Caco-2 (cell line): Measurements from ENCODE around the gene MIPEP. TPM values are rescaled to one million over a fixed set of nuclear protein-coding genes. Genes with fewer than 3 reads are reported as not detected.

ENCODE experiments used
- BruUV-seq: library from RNA; stranded (reverse); fragments of 400-500 nt; replicated peaks from 2 replicates; lab custom pipeline; 2021; lab: Mats Ljungman, UMichigan
- CTCF ChIA-PET: fragments of 300-600 bp; sonication (Branson Sonifier 250); formaldehyde crosslinking; loops from one replicate; lab custom pipeline; 2022; ENCODE audit warnings: antibody characterized with exemption; lab: Charles Lee
- POLR2A ChIA-PET: fragments of 300-600 bp; sonication (Branson Sonifier 250); formaldehyde crosslinking; loops from one replicate; lab custom pipeline; 2022; ENCODE audit warnings: antibody characterized with exemption; lab: Charles Lee
- DNase-seq, 2 experiments: peaks; one replicate each; pipeline versions ENCODE4 v3.0.0 to v3.0.0-alpha.2; 2020 to 2022
- H3K27me3 ChIP-seq: replicated peaks from 2 replicates; pipeline ENCODE4 v1.6.0; 2011; ENCODE audit warnings: low read length; ENCODE audit not compliant: control insufficient read depth, insufficient read depth
- H3K36me3 ChIP-seq: 2 replicates; pipeline ENCODE4 v1.5.1; 2011; ENCODE audit warnings: low read length; ENCODE audit not compliant: control insufficient read depth, insufficient read depth
- H3K4me1 ChIP-seq: fragments of 250-450 bp; sonication (Bioruptor Pico); 2 replicates; pipeline ENCODE4 v1.5.1; 2020; ENCODE audit warnings: mild to moderate bottlenecking
- H3K4me3 ChIP-seq: 2 replicates; pipeline ENCODE4 v1.5.1; 2011; ENCODE audit warnings: low read depth, mild to moderate bottlenecking, control low read depth, low read length
- H3K9me3 ChIP-seq: fragments of 250-450 bp; sonication (Bioruptor Pico); 2 replicates; pipeline ENCODE4 v1.5.1; 2020; ENCODE audit warnings: mild to moderate bottlenecking, moderate library complexity
- H3K27ac Mint-ChIP-seq: one replicate; pipeline ENCODE4 v1.8.0; 2022; ENCODE audit warnings: mixed read lengths; ENCODE audit not compliant: unreplicated experiment
- H3K27me3 Mint-ChIP-seq: one replicate; pipeline ENCODE4 v1.8.0; 2022; ENCODE audit warnings: mixed read lengths; ENCODE audit not compliant: insufficient read depth, unreplicated experiment
- H3K36me3 Mint-ChIP-seq: one replicate; pipeline ENCODE4 v1.8.0; 2022; ENCODE audit warnings: mild to moderate bottlenecking, mixed read lengths; ENCODE audit not compliant: insufficient read depth, unreplicated experiment
- H3K4me1 Mint-ChIP-seq: one replicate; pipeline ENCODE4 v1.8.0; 2022; ENCODE audit warnings: low read depth, mixed read lengths; ENCODE audit not compliant: unreplicated experiment
- H3K4me3 Mint-ChIP-seq: one replicate; pipeline ENCODE4 v1.8.0; 2022; ENCODE audit warnings: mild to moderate bottlenecking, moderate library complexity, mixed read lengths; ENCODE audit not compliant: unreplicated experiment
- H3K9me3 Mint-ChIP-seq: one replicate; pipeline ENCODE4 v1.8.0; 2022; ENCODE audit warnings: mixed read lengths; ENCODE audit not compliant: unreplicated experiment
- intact Hi-C: fragments of 100-400 bp; cut with micrococcal nuclease; formaldehyde crosslinking; loops from one replicate; pipeline ENCODE4 v1.10.0; 2022; ENCODE audit not compliant: unreplicated experiment
- total RNA-seq: library from RNA; stranded (reverse); gene quantifications from 2 replicates; pipeline ENCODE4 v1.2.3, GENCODE V29; 2022
- TF ChIP-seq, protein P1 (sequence below), 2 experiments: fragments of 200-600 bp in 1 of 2; IDR thresholded peaks; 1 replicate in 1 of 2; 2 replicates in 1 of 2; pipeline versions ENCODE4 v1.5.1 to v1.8.0; 2011 to 2022; ENCODE audit warnings: antibody characterized with exemption in 1 of 2, control low read depth in 1 of 2, inconsistent platforms in 1 of 2, low read depth in 1 of 2, low read length in 1 of 2, mild to moderate bottlenecking in 1 of 2, moderate library complexity in 1 of 2; ENCODE audit not compliant: insufficient read depth in 1 of 2, severe bottlenecking in 1 of 2, unreplicated experiment in 1 of 2

The MIPEP gene
- total RNA-seq, 1 experiment from 2014 or later = 40.6 TPM

GRCh38 chr13:23824371-23824770 lies 64.8 kb downstream of the MIPEP start:
- Mint-ChIP-seq H3K9me3 (peaks cover 11% of the 10 kb centered on the region), H3K27me3 (no peaks in the 10 kb centered on the region), H3K36me3 (no peaks in the 10 kb centered on the region), H3K4me1 (no peaks in the 10 kb centered on the region), H3K4me3 (no peak overlapping the region), H3K27ac (no peak overlapping the region)
- H3K27me3 ChIP-seq = no peaks in the 10 kb centered on the region
- ChIA-PET POLR2A (no interaction called here), CTCF (interaction anchor here (0.6 kb wide), 1 partner anchor 199 kb away, joined by 3 read pairs; no protein-coding TSS in a partner anchor)
- H3K4me3 ChIP-seq = no peak overlapping the region
- no peaks in the 10 kb centered on the region for H3K4me1 ChIP-seq
- TF ChIP-seq, protein P1, sequence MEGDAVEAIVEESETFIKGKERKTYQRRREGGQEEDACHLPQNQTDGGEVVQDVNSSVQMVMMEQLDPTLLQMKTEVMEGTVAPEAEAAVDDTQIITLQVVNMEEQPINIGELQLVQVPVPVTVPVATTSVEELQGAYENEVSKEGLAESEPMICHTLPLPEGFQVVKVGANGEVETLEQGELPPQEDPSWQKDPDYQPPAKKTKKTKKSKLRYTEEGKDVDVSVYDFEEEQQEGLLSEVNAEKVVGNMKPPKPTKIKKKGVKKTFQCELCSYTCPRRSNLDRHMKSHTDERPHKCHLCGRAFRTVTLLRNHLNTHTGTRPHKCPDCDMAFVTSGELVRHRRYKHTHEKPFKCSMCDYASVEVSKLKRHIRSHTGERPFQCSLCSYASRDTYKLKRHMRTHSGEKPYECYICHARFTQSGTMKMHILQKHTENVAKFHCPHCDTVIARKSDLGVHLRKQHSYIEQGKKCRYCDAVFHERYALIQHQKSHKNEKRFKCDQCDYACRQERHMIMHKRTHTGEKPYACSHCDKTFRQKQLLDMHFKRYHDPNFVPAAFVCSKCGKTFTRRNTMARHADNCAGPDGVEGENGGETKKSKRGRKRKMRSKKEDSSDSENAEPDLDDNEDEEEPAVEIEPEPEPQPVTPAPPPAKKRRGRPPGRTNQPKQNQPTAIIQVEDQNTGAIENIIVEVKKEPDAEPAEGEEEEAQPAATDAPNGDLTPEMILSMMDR (IDR thresholded peaks at IDR 0.05; ENCODE audit: insufficient read depth in 1 of 2, low read depth in 1 of 2, low read length in 1 of 2, severe bottlenecking in 1 of 2, unreplicated experiment in 1 of 2) = no peak
- peaks cover 6% of the 10 kb centered on the region; the same call in 1 of the 2 replicates for H3K9me3 ChIP-seq
- BruUV-seq = no TSS peak
- H3K36me3 ChIP-seq = no peaks in the 10 kb centered on the region
- no peak for DNase-seq
- intact Hi-C loops = no loop called here

GRCh38 chr13:23822252-23822824 lies 66.9 kb downstream of the MIPEP start:
- TF ChIP-seq, protein P1 (IDR thresholded peaks at IDR 0.05; ENCODE audit: insufficient read depth in 1 of 2, low read depth in 1 of 2, low read length in 1 of 2, severe bottlenecking in 1 of 2, unreplicated experiment in 1 of 2) = no peak
- peaks cover 4% of the 10 kb centered on the region for H3K4me1 Mint-ChIP-seq
- H3K27me3 Mint-ChIP-seq = no peaks in the 10 kb centered on the region
- H3K36me3 Mint-ChIP-seq = no peaks in the 10 kb centered on the region
- Histone ChIP-seq H3K9me3 (peaks cover 6% of the 10 kb centered on the region; the same call in 1 of the 2 replicates), H3K4me3 (no peak overlapping the region), H3K27me3 (no peaks in the 10 kb centered on the region), H3K36me3 (no peaks in the 10 kb centered on the region), H3K4me1 (no peaks in the 10 kb centered on the region)
- POLR2A ChIA-PET = no interaction called here
- DNase-seq = no peak
- BruUV-seq = no TSS peak
- H3K27ac Mint-ChIP-seq = no peak overlapping the region
- CTCF ChIA-PET = no interaction called here
- intact Hi-C loops = no loop called here
- H3K4me3 Mint-ChIP-seq = no peak overlapping the region
- peaks cover 11% of the 10 kb centered on the region for H3K9me3 Mint-ChIP-seq

DNA sequence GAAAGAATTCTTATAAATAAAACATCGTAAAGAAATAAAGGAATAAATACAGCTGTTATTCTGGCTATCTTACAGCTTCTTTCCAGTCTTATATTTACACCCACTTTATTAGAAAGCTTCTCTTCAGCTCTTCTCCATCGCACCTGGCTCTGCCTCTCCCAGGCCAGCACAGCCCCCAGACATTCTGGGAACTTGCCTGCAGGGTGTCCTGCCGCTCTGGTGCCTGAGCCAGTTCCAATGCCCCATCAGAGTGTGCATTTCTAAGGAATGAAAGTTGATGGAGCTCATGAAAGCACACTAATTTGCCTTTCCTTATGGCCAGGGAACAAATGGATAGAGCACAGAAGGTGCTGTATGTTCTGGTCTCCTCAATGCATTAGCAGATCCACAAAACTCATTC lies 68.7 kb downstream of the MIPEP start:
- Histone ChIP-seq H3K4me1 (no peaks in the 10 kb centered on the region), H3K4me3 (no peak overlapping the region), H3K9me3 (peaks cover 6% of the 10 kb centered on the region; the same call in 1 of the 2 replicates), H3K27me3 (no peaks in the 10 kb centered on the region), H3K36me3 (no peaks in the 10 kb centered on the region)
- CTCF ChIA-PET = no interaction called here
- no peak for DNase-seq
- Mint-ChIP-seq H3K27me3 (no peaks in the 10 kb centered on the region), H3K27ac (no peak overlapping the region), H3K4me3 (no peak overlapping the region), H3K9me3 (peaks cover 4% of the 10 kb centered on the region), H3K36me3 (peaks cover 6% of the 10 kb centered on the region), H3K4me1 (peaks cover 13% of the 10 kb centered on the region)
- POLR2A ChIA-PET = no interaction called here
- intact Hi-C loops = no loop called here
- TF ChIP-seq, protein P1 (IDR thresholded peaks at IDR 0.05; ENCODE audit: insufficient read depth in 1 of 2, low read depth in 1 of 2, low read length in 1 of 2, severe bottlenecking in 1 of 2, unreplicated experiment in 1 of 2) = no peak
- BruUV-seq = no TSS peak
